Body of pancreas (tissue), 4 donors: ENCODE measurements around the gene ZNF804B.

Experiments used
- CTCF ChIP-seq, 7 experiments: fragments of 450-650 bp in 4 of 7; fragments of 200-600 bp in 3 of 7; sonication (generic) in 3 of 7; IDR thresholded peaks; one replicate each; pipeline ENCODE4 v1.5.1; 2016 to 2019; ENCODE audit warnings: antibody characterized with exemption in 7 of 7
- POLR2A ChIP-seq, 3 donors: fragments of 450-650 bp; IDR thresholded peaks; one replicate each; pipeline ENCODE4 v1.6.1; 2016; ENCODE audit warnings: antibody characterized with exemption in 3 of 3, mild to moderate bottlenecking in 2 of 3

- TF ChIP-seq CTCF (IDR thresholded peaks at IDR 0.05): no peak
- no peak for TF ChIP-seq POLR2A (IDR thresholded peaks at IDR 0.05)
Observed at GRCh38 chr7:89001306-89001705, 241.8 kb downstream of the ZNF804B start.
